Measurements from ENCODE around the gene C16orf82. TPM values are rescaled to one million over a fixed set of nuclear protein-coding genes. Genes with fewer than 3 reads are reported as not detected.

Gene C16orf82
- total and polyA plus RNA-seq, 9 of the 15 experiments (the other 6 are each of a cell fraction or from before 2014, with no cell fraction given), result not detected

DNA sequence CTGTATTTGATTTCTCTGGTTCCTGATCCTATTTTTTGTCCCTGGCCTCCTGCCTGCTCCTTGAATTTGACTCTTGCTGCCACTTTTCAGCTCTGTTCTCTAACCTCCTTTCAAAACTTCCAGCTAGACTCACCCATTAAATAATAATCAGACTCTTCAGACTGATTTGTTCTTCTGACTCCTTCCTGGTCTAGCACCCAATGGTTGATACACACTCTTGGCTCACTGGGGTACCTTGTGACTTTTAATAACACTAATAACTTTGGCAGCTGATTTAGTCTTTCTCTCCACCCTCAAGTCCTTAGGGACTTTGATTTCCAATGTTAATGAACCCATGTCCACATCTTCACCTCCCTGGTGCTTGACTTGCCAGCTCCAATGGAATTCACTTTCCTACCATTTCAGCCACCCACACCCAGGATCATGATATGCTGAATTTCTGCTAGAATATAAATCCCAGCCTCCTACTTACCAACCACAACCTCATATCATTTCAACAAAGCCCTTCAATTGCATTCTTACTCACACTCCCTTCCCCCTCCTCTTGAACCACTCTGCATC is 19.7 kb upstream of the C16orf82 start:
- in situ Hi-C loops (cut with MboI), result no loop called here
- no peak for FAIRE-seq
- Histone ChIP-seq H3K9me3 (replicated peaks; ENCODE audit: control insufficient read depth, insufficient read depth, low read depth, low read length) (no peaks in the 10 kb centered on the region; the same call in 1 of the 2 replicates), H3K27me3 (ENCODE audit: control insufficient read depth in 2 of 2, insufficient read depth in 2 of 2, low read length in 2 of 2) (peaks cover 2 to 12% of the 10 kb centered on the region in 2 experiments; a peak in 3 of 5 replicates), H3K4me3 (no peak overlapping the region), H3K9ac (ENCODE audit: insufficient read depth in 1 of 2, low read depth in 2 of 2, low read length in 2 of 2) (no peak overlapping the region), H3K9me1 (ENCODE audit: control insufficient read depth, insufficient read depth, low read length) (no peaks in the 10 kb centered on the region), H3K36me3 (ENCODE audit: control insufficient read depth, insufficient read depth, low read length) (no peaks in the 10 kb centered on the region), H3K27ac (ENCODE audit: extremely low read depth, low read depth, low read length) (no peak overlapping the region), H2AFZ (ENCODE audit: low read depth, low read length) (no peak overlapping the region), H3K79me2 (ENCODE audit: control insufficient read depth, insufficient read depth, low read length) (no peaks in the 10 kb centered on the region), H3K4me2 (ENCODE audit: insufficient read depth, low read length) (no peak overlapping the region), H3K4me1 (replicated peaks in 1 of 2; ENCODE audit: control insufficient read depth in 2 of 2, insufficient read depth in 2 of 2, low read length in 2 of 2) (no peaks in the 10 kb centered on the region), H4K20me1 (replicated peaks; ENCODE audit: control insufficient read depth, insufficient read depth, low read length) (no peaks in the 10 kb centered on the region)
- ATAC-seq, result no peak
- POLR2A ChIA-PET, result no interaction called here
- CTCF ChIA-PET (ENCODE audit: low intra/inter-chr PET ratio), result no interaction called here
- intact Hi-C loops (cut with micrococcal nuclease), result no loop called here
- DNase-seq (ENCODE audit: extremely low read depth in 1 of 4, low spot score in 3 of 4), result no peak
- BruUV-seq (replicated peaks), result no TSS peak
- no peak for TF ChIP-seq ZNF23 (CRISPR knock-in tag; IDR thresholded peaks at IDR 0.05)

DNA sequence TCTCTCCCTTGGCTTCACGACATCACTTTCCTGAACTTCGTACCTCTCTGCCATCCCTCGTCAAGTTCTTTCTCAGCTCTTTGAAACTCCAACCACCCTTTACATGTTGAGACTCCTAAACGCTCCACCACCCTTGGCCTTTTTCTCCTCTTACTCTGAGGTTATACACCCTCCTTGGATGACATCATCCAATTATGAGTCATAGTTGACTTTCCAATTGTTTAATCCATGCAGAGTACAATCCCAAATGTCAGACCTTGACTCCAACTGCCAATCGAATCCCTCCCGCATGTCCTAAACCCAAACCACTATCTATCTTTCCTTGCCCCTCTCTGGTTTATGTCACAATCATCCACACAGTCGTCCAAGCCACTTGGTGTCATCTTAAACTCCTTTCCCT is 18.4 kb upstream of the C16orf82 start:
- no peak for ATAC-seq
- in situ Hi-C loops (cut with MboI) (no loop called here), intact Hi-C loops (cut with micrococcal nuclease) (no loop called here)
- WGBS (ENCODE audit: insufficient coverage, low coverage, missing lambda C conversion rate), result 0% methylated on average over 6 of the region's 7 CpGs
- no peaks in the 10 kb centered on the region for H3K36me3 ChIP-seq (ENCODE audit: control insufficient read depth, insufficient read depth, low read length)
- H3K9ac ChIP-seq (ENCODE audit: insufficient read depth in 1 of 2, low read depth in 2 of 2, low read length in 2 of 2), result no peak overlapping the region
- no peaks in the 10 kb centered on the region for H3K79me2 ChIP-seq (ENCODE audit: control insufficient read depth, insufficient read depth, low read length)
- H3K4me2 ChIP-seq (ENCODE audit: insufficient read depth, low read length), result no peak overlapping the region
- CTCF ChIA-PET (ENCODE audit: low intra/inter-chr PET ratio), result no interaction called here
- no peak overlapping the region for H3K4me3 ChIP-seq
- H3K9me1 ChIP-seq (ENCODE audit: control insufficient read depth, insufficient read depth, low read length), result no peaks in the 10 kb centered on the region
- no peak for DNase-seq (ENCODE audit: extremely low read depth in 1 of 4, low spot score in 3 of 4)
- H3K9me3 ChIP-seq (replicated peaks; ENCODE audit: control insufficient read depth, insufficient read depth, low read depth, low read length), result no peaks in the 10 kb centered on the region; the same call in 1 of the 2 replicates
- no peaks in the 10 kb centered on the region for H4K20me1 ChIP-seq (replicated peaks; ENCODE audit: control insufficient read depth, insufficient read depth, low read length)
- no peak for FAIRE-seq
- H2AFZ ChIP-seq (ENCODE audit: low read depth, low read length), result no peak overlapping the region
- peaks cover 7 to 23% of the 10 kb centered on the region in 2 experiments; a peak in 3 of 5 replicates for H3K27me3 ChIP-seq (ENCODE audit: control insufficient read depth in 2 of 2, insufficient read depth in 2 of 2, low read length in 2 of 2)
- POLR2A ChIA-PET, result no interaction called here
- H3K4me1 ChIP-seq (replicated peaks in 1 of 2; ENCODE audit: control insufficient read depth in 2 of 2, insufficient read depth in 2 of 2, low read length in 2 of 2), result no peaks in the 10 kb centered on the region
- BruUV-seq (replicated peaks), result no TSS peak
- no peak overlapping the region for H3K27ac ChIP-seq (ENCODE audit: extremely low read depth, low read depth, low read length)
- TF ChIP-seq ATF7 (IDR thresholded peaks at IDR 0.05) (0 out of 2 replicates have a peak, but pooled peaks have one; percentile 34), ZFX (CRISPR knock-in tag; IDR thresholded peaks at IDR 0.05) (no peak), CHAMP1 (IDR thresholded peaks at IDR 0.05) (no peak), SRSF7 (optimal IDR thresholded peaks at IDR 0.05; ENCODE audit: low read depth, low read length) (no peak), FOSL1 (tag; conservative IDR thresholded peaks at IDR 0.05) (0 out of 2 replicates have a peak, but pooled peaks have one; percentile 14)
